ENCODE results near the gene APOBEC3F. TPM values are rescaled to one million over a fixed set of nuclear protein-coding genes. Genes with fewer than 3 reads are reported as not detected.

Gene APOBEC3F
- polyA plus RNA-seq, 5 donors, result 11.0 to 11.7 (median 11.4) TPM

- DNase-seq, result no peak
Measured at GRCh38 chr22:39091126-39092081, 50.7 kb downstream of the APOBEC3F start.

GRCh38 chr22:39092111-39092862 lies 51.6 kb downstream of the APOBEC3F start:
- DNase-seq, result no peak

- no peak for DNase-seq
Measured at GRCh38 chr22:39094717-39095389, 54.2 kb downstream of the APOBEC3F start.

GRCh38 chr22:39095971-39096370 lies 55.3 kb downstream of the APOBEC3F start:
- DNase-seq, result no peak

GRCh38 chr22:39097098-39098020 lies 56.7 kb downstream of the APOBEC3F start, which contains the start of gene APOBEC3H:
TSS of gene APOBEC3H (plus strand) at chr22:39097244. CDS start at chr22:39100279, 3,035 bp downstream.
- DNase-seq, result no peak

GRCh38 chr22:39098026-39098425 lies 57.4 kb downstream of the APOBEC3F start:
- DNase-seq, result no peak

GRCh38 chr22:39098576-39098975 lies 57.9 kb downstream of the APOBEC3F start:
- DNase-seq, result no peak

GRCh38 chr22:39101226-39101625 lies 60.6 kb downstream of the APOBEC3F start:
- no peak for DNase-seq

- DNase-seq, result no peak
Measured at GRCh38 chr22:39103431-39103830, 62.8 kb downstream of the APOBEC3F start.

Other genes with a start within 250 kb of the APOBEC3F start
- gene DNAL4, start 246.7 kb upstream of the APOBEC3F start, polyA plus RNA-seq (ENCODE audit: insufficient read depth in 1 of 5, insufficient read length in 5 of 5, low replicate concordance in 1 of 5), result 10 to 100 TPM; 32.2 to 40.6 (median 34.6) TPM
- gene NPTXR, start 196.8 kb upstream of the APOBEC3F start, polyA plus RNA-seq (ENCODE audit: insufficient read depth in 1 of 5, insufficient read length in 5 of 5, low replicate concordance in 1 of 5), result 10 to 100 TPM in 2 of 5 donors, 1 to 10 TPM in 3; 7.0 to 12.5 (median 8.4) TPM
- gene CBX6, start 168.6 kb upstream of the APOBEC3F start, polyA plus RNA-seq (ENCODE audit: insufficient read depth in 1 of 5, insufficient read length in 5 of 5, low replicate concordance in 1 of 5), result 10 to 100 TPM; 20.9 to 42.7 (median 35.2) TPM
- gene APOBEC3A, start 83.3 kb upstream of the APOBEC3F start, polyA plus RNA-seq (ENCODE audit: insufficient read depth in 1 of 5, insufficient read length in 5 of 5, low replicate concordance in 1 of 5), result under 1 TPM in 4 of 5 donors, not detected in 1; 0.15 to 0.40 (median 0.19) TPM
- 10 to 100 TPM in 1 of 5 donors, 1 to 10 TPM in 4; 2.9 to 10.3 (median 5.7) TPM for gene APOBEC3B, start 58.5 kb upstream of the APOBEC3F start, polyA plus RNA-seq (ENCODE audit: insufficient read depth in 1 of 5, insufficient read length in 5 of 5, low replicate concordance in 1 of 5)
- 10 to 100 TPM; 22.3 to 26.8 (median 24.5) TPM for gene APOBEC3C, start 26.6 kb upstream of the APOBEC3F start, polyA plus RNA-seq (ENCODE audit: insufficient read depth in 1 of 5, insufficient read length in 5 of 5, low replicate concordance in 1 of 5)
- 1 to 10 TPM; 2.3 to 4.0 (median 3.2) TPM for gene APOBEC3D, start 19.7 kb upstream of the APOBEC3F start, polyA plus RNA-seq (ENCODE audit: insufficient read depth in 1 of 5, insufficient read length in 5 of 5, low replicate concordance in 1 of 5)
- gene APOBEC3G, start 36.4 kb downstream of the APOBEC3F start, polyA plus RNA-seq (ENCODE audit: insufficient read depth in 1 of 5, insufficient read length in 5 of 5, low replicate concordance in 1 of 5), result 10 to 100 TPM; 14.2 to 18.6 (median 15.5) TPM
- under 1 TPM in 3 of 5 donors, not detected in 2; 0.23 to 0.33 (median 0.26) TPM for gene APOBEC3H, start 56.4 kb downstream of the APOBEC3F start, polyA plus RNA-seq (ENCODE audit: insufficient read depth in 1 of 5, insufficient read length in 5 of 5, low replicate concordance in 1 of 5)
- 1 to 10 TPM; 6.8 to 7.9 (median 7.2) TPM for gene CBX7, start 111.8 kb downstream of the APOBEC3F start, polyA plus RNA-seq (ENCODE audit: insufficient read depth in 1 of 5, insufficient read length in 5 of 5, low replicate concordance in 1 of 5)
- gene PDGFB, start 204.1 kb downstream of the APOBEC3F start, polyA plus RNA-seq (ENCODE audit: insufficient read depth in 1 of 5, insufficient read length in 5 of 5, low replicate concordance in 1 of 5), result 10 to 100 TPM; 16.6 to 29.0 (median 19.7) TPM